NCI-H187 (cell line): ENCODE data around the gene HTR6.

Source experiments
- DNase-seq, 2 experiments: peaks; one replicate each; lab custom pipeline; 2025; lab: John Stamatoyannopoulos, UW

Gene HTR6

GRCh38 chr1:19720973-19721372 lies 56.3 kb downstream of the HTR6 start:
- no peak for DNase-seq

GRCh38 chr1:19723874-19724273 lies 59.2 kb downstream of the HTR6 start:
- no peak for DNase-seq

GRCh38 chr1:19725606-19726005 lies 60.9 kb downstream of the HTR6 start:
- no peak for DNase-seq

- no peak for DNase-seq
Observed at GRCh38 chr1:19728413-19729145, 63.9 kb downstream of the HTR6 start.

GRCh38 chr1:19730232-19730631 lies 65.6 kb downstream of the HTR6 start:
- DNase-seq, result no peak
